HepG2 (cell line): ENCODE measurements around the gene RPL37A. TPM values are rescaled to one million over a fixed set of nuclear protein-coding genes. Genes with fewer than 3 reads are reported as not detected.

Experiments
- CBX2 ChIP-seq, 2 experiments: fragments of 200-600 bp in 1 of 2; sonication (generic); formaldehyde crosslinking in 1 of 2; IDR thresholded peaks; 2 replicates each; pipeline versions ENCODE4 v1.7.0 to v1.8.1; 2018 to 2022; ENCODE audit warnings: low read depth in 2 of 2, low read length in 1 of 2, mild to moderate bottlenecking in 1 of 2, missing genetic modification reagents in 1 of 2
- CREB1 ChIP-seq, 2 experiments: fragments of 450-650 bp in 1 of 2; IDR thresholded peaks; 2 replicates each; pipeline ENCODE4 v1.6.1; 2016 to 2017; ENCODE audit warnings: control low read depth in 1 of 2, mild to moderate bottlenecking in 1 of 2, missing compliant biosample characterization in 1 of 2, missing genetic modification characterization in 1 of 2
- HMG20B ChIP-seq: conservative IDR thresholded peaks from 2 replicates; pipeline ENCODE4 v1.6.1; 2016; ENCODE audit warnings: missing genetic modification reagents, missing compliant biosample characterization
- KDM5A ChIP-seq: fragments of 200-600 bp; sonication (generic); IDR thresholded peaks from 2 replicates; pipeline ENCODE4 v1.7.0; 2018; ENCODE audit warnings: antibody characterized with exemption, mild to moderate bottlenecking, low read length, borderline replicate concordance
- POLR2AphosphoS2 ChIP-seq: IDR thresholded peaks from 2 replicates; pipeline ENCODE4 v1.6.1; 2011; ENCODE audit warnings: low read depth, low read length, improper control_type of control experiment
- POLR2AphosphoS5 ChIP-seq: IDR thresholded peaks from 2 replicates; pipeline ENCODE4 v1.6.1; 2012; ENCODE audit warnings: low read depth, low read length
- PTBP1 ChIP-seq: fragments of 200-400 bp; formaldehyde crosslinking; IDR thresholded peaks from 2 replicates; pipeline ENCODE4 v1.6.1; 2018; ENCODE audit warnings: low read length, low read depth; ENCODE audit not compliant: poor library complexity, severe bottlenecking
- RCOR2 ChIP-seq: IDR thresholded peaks from 2 replicates; pipeline ENCODE4 v1.6.1; 2016; ENCODE audit warnings: missing biosample characterization, missing genetic modification reagents
- SMAD1 ChIP-seq: sonication (generic); formaldehyde crosslinking; IDR thresholded peaks from 2 replicates; pipeline ENCODE4 v1.4.0; 2020; ENCODE audit warnings: missing genetic modification reagents, low read depth, mild to moderate bottlenecking, borderline replicate concordance
- THAP11 ChIP-seq: IDR thresholded peaks from 2 replicates; pipeline ENCODE4 v1.6.1; 2016; ENCODE audit warnings: missing biosample characterization, missing genetic modification reagents
- ZBTB7B ChIP-seq: sonication (generic); formaldehyde crosslinking; IDR thresholded peaks from 2 replicates; pipeline ENCODE4 v1.4.0; 2020; ENCODE audit warnings: missing genetic modification reagents
- ZFP90 ChIP-seq: sonication (generic); formaldehyde crosslinking; IDR thresholded peaks from 2 replicates; pipeline ENCODE4 v1.8.0; 2022; ENCODE audit warnings: missing genetic modification reagents, mild to moderate bottlenecking, inconsistent platforms, borderline replicate concordance
- ZNF138 ChIP-seq: sonication (generic); formaldehyde crosslinking; IDR thresholded peaks from 2 replicates; pipeline ENCODE4 v1.5.0; 2020; ENCODE audit warnings: mild to moderate bottlenecking, low read depth, missing genetic modification reagents
- ZNF430 ChIP-seq: sonication (generic); formaldehyde crosslinking; IDR thresholded peaks from 2 replicates; pipeline ENCODE4 v1.9.0; 2021; ENCODE audit warnings: mild to moderate bottlenecking, missing genetic modification reagents
- ZNF546 ChIP-seq: sonication (generic); formaldehyde crosslinking; conservative IDR thresholded peaks from 2 replicates; pipeline ENCODE4 v1.8.1; 2023; ENCODE audit warnings: mild to moderate bottlenecking, missing genetic modification reagents
- ZNF557 ChIP-seq: sonication (generic); formaldehyde crosslinking; IDR thresholded peaks from 2 replicates; pipeline ENCODE4 v1.4.0; 2020; ENCODE audit warnings: missing genetic modification reagents
- polyA plus RNA-seq, 8 experiments: library from polyadenylated mRNA; depleted of rRNA in 3 of 8; stranded (reverse) in 7 of 8; unstranded in 1 of 8; fragments of >200 nt; fragmentation: Illumina TruSeq in 4 of 8; extraction: Trizol in 4 of 8; gene quantifications; 2 replicates each; pipeline versions ENCODE4 v1.2.1 to v1.2.3, GENCODE V29; 2011 to 2016; ENCODE audit warnings: low read depth in 4 of 8, missing spikeins in 1 of 8, mixed read lengths in 1 of 8; ENCODE audit not compliant: insufficient read depth in 1 of 8
- total RNA-seq, 5 experiments: library from RNA; depleted of rRNA; stranded (reverse); fragments of >200 nt; fragmentation: Illumina TruSeq; extraction: Trizol; gene quantifications; 2 replicates each; pipeline ENCODE4 v1.2.3, GENCODE V29; 2016; ENCODE audit warnings: low read depth in 1 of 5
- TF ChIP-seq, protein P1 (sequence below): IDR thresholded peaks from 2 replicates; pipeline ENCODE4 v1.6.1; 2016; ENCODE audit warnings: low read depth, control low read depth
- TF ChIP-seq, protein P2 (sequence below): sonication (generic); formaldehyde crosslinking; IDR thresholded peaks from 2 replicates; pipeline ENCODE4 v1.4.0; 2020; ENCODE audit warnings: low read depth, mild to moderate bottlenecking, missing genetic modification reagents
- TF ChIP-seq, protein P3 (sequence below): sonication (generic); formaldehyde crosslinking; IDR thresholded peaks from 2 replicates; pipeline ENCODE4 v1.4.0; 2020; ENCODE audit warnings: mild to moderate bottlenecking, missing genetic modification reagents

Gene RPL37A
- total and polyA plus RNA-seq, 2 of the 13 experiments (the other 11 are each of a cell fraction or from before 2014, with no cell fraction given): 6,902 to 7,910 TPM

DNA sequence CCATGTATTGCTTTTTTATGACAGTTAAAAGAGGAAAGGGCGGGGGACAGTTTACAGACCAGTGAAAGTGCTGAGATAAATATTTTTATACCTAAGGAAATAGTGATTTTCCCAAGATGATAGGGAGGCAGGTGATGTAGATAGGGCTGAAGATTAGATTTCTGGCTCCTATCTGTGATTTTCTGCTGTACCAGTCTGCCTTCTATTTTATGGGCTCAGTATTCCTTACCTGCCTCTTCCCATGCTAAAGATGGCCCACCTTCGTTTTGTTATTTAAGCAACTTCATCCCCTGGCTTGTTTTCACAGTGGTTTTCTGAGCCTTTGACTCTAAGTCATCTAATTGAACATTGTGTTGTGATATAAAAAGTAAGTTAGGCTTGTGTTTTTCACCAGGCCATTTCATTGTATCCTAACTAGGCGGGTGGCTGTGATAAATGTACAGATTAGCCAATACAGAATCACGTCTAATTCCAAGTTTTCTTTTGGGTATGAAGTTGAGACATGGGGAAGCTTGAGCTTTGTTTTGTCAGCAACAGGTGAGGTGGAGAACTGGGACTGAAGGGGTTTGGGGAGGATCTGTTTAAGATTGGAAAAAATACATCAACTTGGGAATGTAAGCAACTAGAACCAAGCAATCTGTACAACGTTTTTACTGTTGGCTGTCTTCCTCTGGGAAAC is 5.2 kb downstream of the RPL37A start (continued):
- no peak for TF ChIP-seq PTBP1
- TF ChIP-seq CREB1 (IDR thresholded peaks at IDR 0.05): no peak
- TF ChIP-seq CREB1 (CRISPR knock-in tag; IDR thresholded peaks at IDR 0.05): 0 out of 2 replicates have a peak, but pooled peaks have one; percentile 14
- no peak for TF ChIP-seq CBX2 (IDR thresholded peaks at IDR 0.05; ENCODE audit: low read depth, low read length)
- no peak for TF ChIP-seq CBX2 (CRISPR knock-in tag; IDR thresholded peaks at IDR 0.05; ENCODE audit: low read depth)
- no peak for TF ChIP-seq SMAD1 (CRISPR knock-in tag)
- TF ChIP-seq, protein P1, sequence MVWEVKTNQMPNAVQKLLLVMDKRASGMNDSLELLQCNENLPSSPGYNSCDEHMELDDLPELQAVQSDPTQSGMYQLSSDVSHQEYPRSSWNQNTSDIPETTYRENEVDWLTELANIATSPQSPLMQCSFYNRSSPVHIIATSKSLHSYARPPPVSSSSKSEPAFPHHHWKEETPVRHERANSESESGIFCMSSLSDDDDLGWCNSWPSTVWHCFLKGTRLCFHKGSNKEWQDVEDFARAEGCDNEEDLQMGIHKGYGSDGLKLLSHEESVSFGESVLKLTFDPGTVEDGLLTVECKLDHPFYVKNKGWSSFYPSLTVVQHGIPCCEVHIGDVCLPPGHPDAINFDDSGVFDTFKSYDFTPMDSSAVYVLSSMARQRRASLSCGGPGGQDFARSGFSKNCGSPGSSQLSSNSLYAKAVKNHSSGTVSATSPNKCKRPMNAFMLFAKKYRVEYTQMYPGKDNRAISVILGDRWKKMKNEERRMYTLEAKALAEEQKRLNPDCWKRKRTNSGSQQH: no peak
- no peak for TF ChIP-seq ZNF430 (CRISPR knock-in tag)
- TF ChIP-seq, protein P2, sequence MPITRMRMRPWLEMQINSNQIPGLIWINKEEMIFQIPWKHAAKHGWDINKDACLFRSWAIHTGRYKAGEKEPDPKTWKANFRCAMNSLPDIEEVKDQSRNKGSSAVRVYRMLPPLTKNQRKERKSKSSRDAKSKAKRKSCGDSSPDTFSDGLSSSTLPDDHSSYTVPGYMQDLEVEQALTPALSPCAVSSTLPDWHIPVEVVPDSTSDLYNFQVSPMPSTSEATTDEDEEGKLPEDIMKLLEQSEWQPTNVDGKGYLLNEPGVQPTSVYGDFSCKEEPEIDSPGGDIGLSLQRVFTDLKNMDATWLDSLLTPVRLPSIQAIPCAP (CRISPR knock-in tag): no peak
- TF ChIP-seq, protein P3, sequence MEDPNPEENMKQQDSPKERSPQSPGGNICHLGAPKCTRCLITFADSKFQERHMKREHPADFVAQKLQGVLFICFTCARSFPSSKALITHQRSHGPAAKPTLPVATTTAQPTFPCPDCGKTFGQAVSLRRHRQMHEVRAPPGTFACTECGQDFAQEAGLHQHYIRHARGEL (CRISPR knock-in tag): no peak
- TF ChIP-seq POLR2AphosphoS2: peak; percentile 39; the same call in 1 of the 2 replicates
- peak; percentile 59; the same call in 1 of the 2 replicates for TF ChIP-seq POLR2AphosphoS5
- TF ChIP-seq ZNF138: no peak
- TF ChIP-seq ZFP90: 0 out of 2 replicates have a peak, but pooled peaks have one; percentile 40
- TF ChIP-seq ZNF546: no peak
- TF ChIP-seq ZNF557 (CRISPR knock-in tag): no peak
- no peak for TF ChIP-seq HMG20B (CRISPR knock-in tag)
- TF ChIP-seq THAP11: 0 out of 2 replicates have a peak, but pooled peaks have one; percentile 15
- TF ChIP-seq KDM5A: no peak
- no peak for TF ChIP-seq RCOR2 (CRISPR knock-in tag)
- TF ChIP-seq ZBTB7B (CRISPR knock-in tag): no peak
